HG03342 (cell line): ENCODE results near the gene CCNL2.

Experiments used
- ATAC-seq: cut with Tn5 transposase; IDR thresholded peaks from one replicate; pipeline ENCODE4 v1.9.1; 2021; ENCODE audit warnings: mild to moderate bottlenecking, moderate library complexity; ENCODE audit not compliant: unreplicated experiment

Gene CCNL2

GRCh38 chr1:1345860-1346500, 53.2 kb downstream of the CCNL2 start:
- ATAC-seq: no peak

GRCh38 chr1:1345384-1345783, 53.8 kb downstream of the CCNL2 start:
- no peak for ATAC-seq

GRCh38 chr1:1344655-1345361, 54.3 kb downstream of the CCNL2 start:
- no peak for ATAC-seq

DNA sequence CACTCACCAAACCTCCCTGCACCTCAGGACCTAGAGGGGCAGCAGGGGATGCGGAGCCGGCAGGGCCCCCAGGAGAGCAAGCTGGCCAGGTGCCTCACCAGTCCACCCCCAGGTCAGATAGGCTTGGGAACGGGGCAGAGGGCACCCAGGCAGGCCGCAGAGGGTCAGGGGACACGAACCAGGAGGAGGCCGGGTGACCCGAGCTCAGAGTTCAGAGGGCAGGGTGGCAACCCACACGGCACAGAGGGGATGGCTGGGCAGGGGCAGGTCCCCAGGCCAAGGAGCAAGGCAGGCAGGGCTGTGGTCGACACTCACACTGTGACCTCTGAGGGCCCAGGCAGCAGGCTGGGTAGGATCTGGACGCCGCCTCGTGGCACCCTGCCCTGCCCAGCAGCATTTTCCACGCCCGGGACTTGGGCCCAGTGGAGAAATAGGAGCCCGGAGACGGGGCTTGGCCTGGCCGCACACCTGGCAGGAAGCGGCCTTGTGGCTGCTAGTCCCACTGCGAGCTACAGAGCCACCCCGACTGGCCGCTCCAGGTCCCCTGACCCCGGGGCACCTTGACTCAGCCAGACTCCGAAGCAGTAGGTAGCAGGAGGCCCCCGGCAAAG, 55.2 kb downstream of the CCNL2 start:
- ATAC-seq: no peak

DNA sequence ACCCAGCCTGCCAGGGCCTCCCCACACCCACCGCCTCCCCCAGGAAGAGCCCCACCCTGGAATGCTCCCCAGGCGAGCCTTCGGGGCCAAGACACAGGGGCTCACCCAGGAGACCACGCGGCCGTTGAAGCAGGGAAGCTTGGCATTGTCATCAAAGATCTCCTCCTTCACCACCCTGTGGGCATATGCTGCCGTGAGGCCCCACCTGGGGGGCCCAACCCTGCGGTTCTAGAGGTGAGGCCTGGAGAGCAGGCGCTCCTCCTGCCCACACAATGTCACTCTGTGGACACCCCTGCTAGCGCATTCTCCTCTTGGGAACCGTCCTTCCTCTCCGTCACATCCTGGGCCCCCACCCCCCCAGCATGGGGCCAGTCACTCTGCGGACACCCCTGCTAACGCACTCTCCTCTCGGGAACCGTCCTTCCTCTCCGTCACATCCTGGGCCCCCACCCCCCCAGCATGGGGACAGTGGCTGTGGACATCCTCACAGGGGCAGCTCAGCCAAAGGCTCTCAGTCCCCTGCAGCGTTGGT, 56.5 kb downstream of the CCNL2 start:
- no peak for ATAC-seq

GRCh38 chr1:1342061-1342562, 57.0 kb downstream of the CCNL2 start:
- ATAC-seq: no peak

- no peak for ATAC-seq
These were observed 57.5 kb downstream of the CCNL2 start for GRCh38 chr1:1341549-1342021.

- ATAC-seq: no peak
These were observed 58.2 kb downstream of the CCNL2 start for GRCh38 chr1:1340791-1341548.

DNA sequence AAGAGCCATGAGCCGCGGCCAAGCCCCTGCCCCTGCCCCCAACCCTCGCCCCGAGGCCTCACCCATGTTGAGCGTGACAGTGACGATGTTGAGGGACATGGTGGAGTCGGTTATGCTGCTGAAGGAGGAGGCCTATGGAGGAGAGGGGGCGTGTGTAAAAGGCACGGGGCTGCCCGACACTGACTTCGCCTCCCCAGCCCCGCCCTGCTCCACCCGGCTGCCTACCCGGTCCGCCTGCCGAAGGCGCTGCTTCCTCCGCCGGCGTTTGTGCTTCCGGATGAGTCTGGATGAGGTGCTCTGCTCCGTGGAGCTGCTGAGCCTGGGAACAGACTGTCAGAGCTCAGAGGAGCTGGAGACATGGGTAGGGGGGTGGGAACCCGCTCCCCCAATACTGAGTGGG, 59.0 kb downstream of the CCNL2 start:
- no peak for ATAC-seq

DNA sequence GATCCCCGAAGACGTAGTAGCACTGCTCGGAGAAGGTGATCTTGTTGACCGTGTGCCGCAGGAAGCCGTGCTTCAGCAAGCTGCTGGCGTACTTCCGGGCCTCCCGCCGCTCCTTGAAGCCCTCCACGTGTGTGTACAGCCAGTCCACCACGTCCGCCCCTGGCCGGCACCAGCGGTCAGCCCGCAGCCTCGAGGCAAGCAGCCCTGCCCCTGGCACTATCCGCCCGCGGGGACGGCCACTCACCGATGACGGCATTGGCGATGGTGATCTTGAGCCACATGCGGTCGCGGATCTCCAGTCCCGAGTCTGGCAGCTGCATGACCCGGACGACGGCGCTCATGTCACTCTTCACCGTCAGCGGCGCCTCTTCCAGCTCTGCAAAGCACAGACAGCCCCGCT, 60.9 kb downstream of the CCNL2 start:
- no peak for ATAC-seq

DNA sequence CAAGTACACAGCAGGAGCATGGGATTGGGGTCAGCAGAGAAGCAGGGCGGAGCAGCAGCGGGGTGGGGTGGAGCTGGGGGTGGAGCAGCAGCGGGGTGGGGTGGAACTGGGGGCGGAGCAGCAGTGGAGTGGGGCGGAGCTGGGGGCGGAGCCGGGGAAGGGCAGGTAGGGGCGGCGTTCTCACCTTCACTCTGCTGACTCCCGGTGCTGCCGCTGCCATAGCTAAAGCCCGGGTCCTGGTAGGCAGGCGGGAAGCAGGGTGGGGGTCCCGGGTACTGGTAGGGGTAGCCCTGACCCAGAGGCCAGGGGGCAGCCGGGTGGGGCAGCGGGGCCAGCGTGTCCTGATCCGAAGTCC, 61.4 kb downstream of the CCNL2 start:
- no peak for ATAC-seq

- no peak for ATAC-seq
These were observed 62.0 kb downstream of the CCNL2 start for GRCh38 chr1:1336931-1337792.

GRCh38 chr1:1336446-1336845, 62.7 kb downstream of the CCNL2 start:
- no peak for ATAC-seq

DNA sequence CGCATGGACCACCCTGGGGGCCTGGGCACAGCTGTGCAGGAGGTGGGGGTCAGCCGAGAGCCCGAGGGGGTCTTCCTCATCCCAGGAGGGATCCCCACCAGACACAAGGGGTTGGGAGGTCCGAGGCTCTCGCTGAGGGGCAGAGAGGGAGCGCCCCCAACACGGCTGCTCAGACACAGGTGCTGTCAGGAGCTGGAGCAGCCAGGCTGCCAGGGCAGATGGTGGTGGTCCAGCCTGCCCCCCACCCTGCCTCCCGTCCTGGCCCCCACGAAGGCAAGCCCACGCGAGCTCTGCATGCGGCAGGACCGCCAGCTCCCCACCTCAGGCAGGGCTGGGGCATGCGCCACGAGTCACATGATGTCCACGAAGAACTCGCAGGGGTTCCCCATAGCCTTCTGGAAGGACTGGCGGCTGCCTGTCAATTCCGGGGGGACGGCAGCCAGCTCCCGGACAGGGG, 63.3 kb downstream of the CCNL2 start:
- no peak for ATAC-seq
